Neural cell (in vitro differentiated cells): Measurements from ENCODE around the gene MTPN.

Source experiments
- EP300 ChIP-seq: fragments of 450-650 bp; conservative IDR thresholded peaks from 2 replicates; pipeline ENCODE4 v1.6.1; 2014; ENCODE audit warnings: antibody characterized with exemption, mild to moderate bottlenecking, moderate library complexity; ENCODE audit not compliant: poor library complexity, severe bottlenecking
- MXI1 ChIP-seq: fragments of 450-650 bp; conservative IDR thresholded peaks from 2 replicates; pipeline ENCODE4 v1.6.1; 2014; ENCODE audit warnings: antibody characterized with exemption, mild to moderate bottlenecking; ENCODE audit not compliant: poor library complexity, severe bottlenecking
- POLR2AphosphoS5 ChIP-seq: IDR thresholded peaks from 2 replicates; pipeline ENCODE4 v1.6.1; 2012
- RAD21 ChIP-seq: fragments of 450-650 bp; conservative IDR thresholded peaks from 2 replicates; pipeline ENCODE4 v1.6.1; 2014; ENCODE audit warnings: antibody characterized with exemption, mild to moderate bottlenecking, moderate library complexity
- SMC3 ChIP-seq: fragments of 450-650 bp; conservative IDR thresholded peaks from 2 replicates; pipeline ENCODE4 v1.6.1; 2014; ENCODE audit warnings: antibody characterized with exemption, mild to moderate bottlenecking, moderate library complexity; ENCODE audit not compliant: poor library complexity
- TAF1 ChIP-seq: IDR thresholded peaks from 2 replicates; pipeline ENCODE4 v1.6.1; 2012; ENCODE audit warnings: low read depth
- TF ChIP-seq, protein P1 (sequence below): fragments of 450-650 bp; IDR thresholded peaks from 2 replicates; pipeline ENCODE4 v1.5.1; 2014; ENCODE audit warnings: antibody characterized with exemption, mild to moderate bottlenecking, moderate library complexity; ENCODE audit not compliant: poor library complexity, severe bottlenecking

DNA sequence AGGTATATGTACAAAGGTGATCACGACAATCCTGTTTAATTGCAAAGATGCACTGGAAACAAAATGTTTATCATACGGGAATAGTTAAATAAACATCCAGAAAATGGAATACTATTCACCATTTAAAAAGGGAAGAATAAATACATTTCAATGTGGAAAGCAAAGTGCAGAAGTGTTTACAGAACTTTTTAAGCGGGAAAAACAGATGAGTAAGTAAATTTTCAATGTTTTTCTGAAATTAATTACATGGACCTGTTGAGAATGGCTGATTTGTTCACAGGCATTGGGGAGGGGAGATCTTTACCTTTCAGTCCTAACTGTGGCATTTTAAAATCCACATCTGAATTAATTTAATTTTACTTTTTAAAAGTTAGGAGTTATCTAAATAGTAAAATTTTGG, 7.1 kb downstream of the MTPN start:
- TF ChIP-seq EP300 (no peak), MXI1 (no peak), RAD21 (no peak), SMC3 (no peak), POLR2AphosphoS5 (no peak), TAF1 (no peak)
- TF ChIP-seq, protein P1, sequence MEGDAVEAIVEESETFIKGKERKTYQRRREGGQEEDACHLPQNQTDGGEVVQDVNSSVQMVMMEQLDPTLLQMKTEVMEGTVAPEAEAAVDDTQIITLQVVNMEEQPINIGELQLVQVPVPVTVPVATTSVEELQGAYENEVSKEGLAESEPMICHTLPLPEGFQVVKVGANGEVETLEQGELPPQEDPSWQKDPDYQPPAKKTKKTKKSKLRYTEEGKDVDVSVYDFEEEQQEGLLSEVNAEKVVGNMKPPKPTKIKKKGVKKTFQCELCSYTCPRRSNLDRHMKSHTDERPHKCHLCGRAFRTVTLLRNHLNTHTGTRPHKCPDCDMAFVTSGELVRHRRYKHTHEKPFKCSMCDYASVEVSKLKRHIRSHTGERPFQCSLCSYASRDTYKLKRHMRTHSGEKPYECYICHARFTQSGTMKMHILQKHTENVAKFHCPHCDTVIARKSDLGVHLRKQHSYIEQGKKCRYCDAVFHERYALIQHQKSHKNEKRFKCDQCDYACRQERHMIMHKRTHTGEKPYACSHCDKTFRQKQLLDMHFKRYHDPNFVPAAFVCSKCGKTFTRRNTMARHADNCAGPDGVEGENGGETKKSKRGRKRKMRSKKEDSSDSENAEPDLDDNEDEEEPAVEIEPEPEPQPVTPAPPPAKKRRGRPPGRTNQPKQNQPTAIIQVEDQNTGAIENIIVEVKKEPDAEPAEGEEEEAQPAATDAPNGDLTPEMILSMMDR = no peak
